IMR-90 (cell line): ENCODE measurements around the gene CFAP61. TPM values are rescaled to one million over a fixed set of nuclear protein-coding genes. Genes with fewer than 3 reads are reported as not detected.

Experiments used
- ATAC-seq: fragments of 200-7000 bp; cut with Tn5 transposase; 2 replicates; pipeline ENCODE4 v1.9.1; 2020; ENCODE audit warnings: low read depth, mild to moderate bottlenecking, moderate library complexity
- BruUV-seq: library from RNA; stranded (reverse); fragments of 400-500 nt; replicated peaks from 2 replicates; lab custom pipeline; 2021; lab: Mats Ljungman, UMichigan
- CTCF ChIA-PET: fragments of 300-600 bp; formaldehyde crosslinking; extraction: SDS; loops from one replicate; lab custom pipeline; 2021; ENCODE audit warnings: antibody characterized with exemption; lab: Yijun Ruan, JAX
- POLR2A ChIA-PET: fragments of 300-600 bp; sonication (Branson Sonifier 250); formaldehyde crosslinking; loops from one replicate; lab custom pipeline; 2022; ENCODE audit warnings: antibody characterized with exemption; ENCODE audit not compliant: unreplicated experiment; lab: Charles Lee
- DNase-seq: peaks from one replicate; pipeline ENCODE4 v3.0.0; 2013
- H2AFZ ChIP-seq: replicated peaks from 2 replicates; pipeline ENCODE3; 2013; ENCODE audit warnings: low read length, mild to moderate bottlenecking; ENCODE audit not compliant: poor library complexity
- H2AK5ac ChIP-seq: 2 replicates; pipeline ENCODE4 v1.6.1; 2013; ENCODE audit warnings: low read depth, low read length, inconsistent platforms
- H2AK9ac ChIP-seq: replicated peaks from 2 replicates; pipeline ENCODE3; 2013; ENCODE audit warnings: mild to moderate bottlenecking, low read depth, low read length, moderate library complexity; ENCODE audit not compliant: poor library complexity
- H2BK120ac ChIP-seq: 2 replicates; pipeline ENCODE4 v1.6.1; 2013; ENCODE audit warnings: low read depth, low read length, inconsistent platforms
- H2BK15ac ChIP-seq: 3 replicates; pipeline ENCODE4 v1.6.1; 2013; ENCODE audit warnings: low read depth, low read length, inconsistent platforms
- H2BK20ac ChIP-seq: 2 replicates; pipeline ENCODE4 v1.6.1; 2013; ENCODE audit warnings: low read depth, mild to moderate bottlenecking, inconsistent platforms, low read length, moderate library complexity
- H2BK5ac ChIP-seq: 2 replicates; pipeline ENCODE4 v1.6.1; 2013; ENCODE audit warnings: mild to moderate bottlenecking, low read depth, low read length, inconsistent platforms; ENCODE audit not compliant: poor library complexity, severe bottlenecking
- H3K14ac ChIP-seq: replicated peaks from 2 replicates; pipeline ENCODE4 v1.6.1; 2013; ENCODE audit warnings: low read depth, low read length, inconsistent platforms
- H3K18ac ChIP-seq: 2 replicates; pipeline ENCODE4 v1.6.1; 2013; ENCODE audit warnings: low read depth, low read length, control low read depth
- H3K23ac ChIP-seq: 2 replicates; pipeline ENCODE4 v1.6.1; 2013; ENCODE audit warnings: low read depth, low read length, inconsistent platforms
- H3K27ac ChIP-seq: 2 replicates; pipeline ENCODE4 v1.5.1; 2013; ENCODE audit warnings: mild to moderate bottlenecking, control low read depth, low read length; ENCODE audit not compliant: insufficient read depth
- H3K27me3 ChIP-seq: 2 replicates; pipeline ENCODE4 v1.6.1; 2013; ENCODE audit warnings: low read length; ENCODE audit not compliant: control insufficient read depth, insufficient read depth
- H3K36me3 ChIP-seq: 2 replicates; pipeline ENCODE4 v1.6.1; 2013; ENCODE audit warnings: low read length, mixed read lengths; ENCODE audit not compliant: control insufficient read depth, insufficient read depth
- H3K4ac ChIP-seq: 2 replicates; pipeline ENCODE4 v1.6.1; 2013; ENCODE audit warnings: low read depth, low read length, inconsistent platforms
- H3K4me1 ChIP-seq: 2 replicates; pipeline ENCODE4 v1.6.1; 2013; ENCODE audit warnings: low read length, mixed read lengths; ENCODE audit not compliant: control insufficient read depth, insufficient read depth
- H3K4me2 ChIP-seq: 2 replicates; pipeline ENCODE4 v1.6.1; 2013; ENCODE audit warnings: low read depth, mild to moderate bottlenecking, control low read depth, low read length, moderate library complexity
- H3K4me3 ChIP-seq: 2 replicates; pipeline ENCODE4 v1.5.1; 2013; ENCODE audit warnings: low read depth, mild to moderate bottlenecking, control low read depth, low read length, moderate library complexity; ENCODE audit not compliant: insufficient read depth
- H3K56ac ChIP-seq: 2 replicates; pipeline ENCODE4 v1.6.1; 2013; ENCODE audit warnings: low read length, inconsistent platforms; ENCODE audit not compliant: insufficient read depth; ENCODE audit errors: extremely low read depth
- H3K79me1 ChIP-seq, 2 experiments: 2 replicates each; pipeline ENCODE4 v1.6.1; 2013; ENCODE audit warnings: low read length in 2 of 2, inconsistent platforms in 1 of 2, low read depth in 1 of 2
- H3K9ac ChIP-seq: 2 replicates; pipeline ENCODE4 v1.6.1; 2013; ENCODE audit warnings: low read depth, low read length, control low read depth
- H3K9me1 ChIP-seq: 2 replicates; pipeline ENCODE4 v1.6.1; 2013; ENCODE audit warnings: low read length, inconsistent platforms; ENCODE audit not compliant: insufficient read depth
- H3K9me3 ChIP-seq: 2 replicates; pipeline ENCODE4 v1.6.1; 2013; ENCODE audit warnings: low read length; ENCODE audit not compliant: control insufficient read depth, insufficient read depth
- H4K20me1 ChIP-seq: 2 replicates; pipeline ENCODE4 v1.6.1; 2013; ENCODE audit warnings: low read length, inconsistent platforms; ENCODE audit not compliant: insufficient read depth
- H4K5ac ChIP-seq: 2 replicates; pipeline ENCODE4 v1.6.1; 2013; ENCODE audit warnings: mild to moderate bottlenecking, low read depth, low read length, control low read depth
- H4K8ac ChIP-seq, 2 experiments: 2 replicates each; pipeline ENCODE4 v1.6.1; 2013; ENCODE audit warnings: low read depth in 2 of 2, low read length in 2 of 2, control low read depth in 1 of 2, inconsistent platforms in 1 of 2
- H4K91ac ChIP-seq: 2 replicates; pipeline ENCODE4 v1.6.1; 2013; ENCODE audit warnings: low read depth, low read length, inconsistent platforms; ENCODE audit not compliant: insufficient read depth
- MAFK ChIP-seq: IDR thresholded peaks from 2 replicates; pipeline ENCODE4 v1.6.1; 2012; ENCODE audit warnings: low read depth, low read length, improper control_type of control experiment
- POLR2A ChIP-seq: IDR thresholded peaks from 2 replicates; pipeline ENCODE4 v1.6.1; 2012; ENCODE audit warnings: mild to moderate bottlenecking, low read depth, low read length
- dilution Hi-C: fragments of 300-500 bp; cut with HindIII; formaldehyde crosslinking; loops from one replicate; pipeline ENCODE4 v1.14.3; 2018; ENCODE audit warnings: low sequenced_read_pairs; ENCODE audit not compliant: unreplicated experiment
- in situ Hi-C: fragments of 300-500 bp; cut with MboI; formaldehyde crosslinking; loops from 3 replicates; pipeline ENCODE4 v1.14.3; 2019; ENCODE audit warnings: low sequenced_read_pairs, inconsistent platforms, mixed read lengths
- intact Hi-C: fragments of 100-400 bp; cut with micrococcal nuclease; formaldehyde crosslinking; loops from 2 replicates; pipeline ENCODE4 v1.10.0; 2022
- polyA plus RNA-seq, 3 experiments: library from polyadenylated mRNA; depleted of rRNA; stranded (reverse); fragments of >200 nt; gene quantifications; 2 replicates each; pipeline ENCODE4 v1.2.3, GENCODE V29; 2012; ENCODE audit warnings: low replicate concordance in 1 of 3
- total RNA-seq: library from RNA; depleted of rRNA; stranded (reverse); fragments of >200 nt; gene quantifications from 2 replicates; pipeline ENCODE4 v1.2.3, GENCODE V29; 2012

Gene CFAP61
- total and polyA plus RNA-seq, 2 of the 4 experiments (the other 2 are of a cell fraction), result 0.07 TPM; not detected in 1

DNA sequence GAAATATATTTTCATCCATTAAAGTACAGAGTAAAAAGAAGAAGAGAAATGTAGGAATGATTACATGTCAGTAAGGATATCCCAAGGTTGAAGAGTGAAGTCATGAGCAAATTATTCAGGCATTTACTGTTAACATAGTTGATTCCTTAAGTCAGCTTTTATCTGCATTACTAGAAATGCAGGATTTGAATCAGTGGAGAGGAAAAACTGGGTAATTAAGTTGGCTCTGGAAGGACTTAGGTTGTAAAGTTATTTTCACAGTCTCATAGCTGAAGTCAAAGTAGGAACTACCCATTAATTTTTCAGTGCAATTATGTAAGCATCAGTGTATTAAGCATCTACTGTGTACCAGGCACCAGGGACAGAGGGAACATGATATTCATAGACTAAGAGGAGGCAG, 27.4 kb upstream of the CFAP61 start:
- ChIA-PET POLR2A (no interaction called here), CTCF (no interaction called here)
- peak overlapping the region; percentile 50; the same call in 1 of the 2 replicates for H3K9ac ChIP-seq
- peaks cover 22 to 60% of the 10 kb centered on the region in 2 experiments for H3K79me1 ChIP-seq
- in situ Hi-C loops, result loop anchor here (25.0 kb wide), 1 partner anchor 1488 kb away; no protein-coding TSS in a partner anchor
- H3K4ac ChIP-seq, result no peak overlapping the region
- TF ChIP-seq POLR2A (no peak), MAFK (0 out of 2 replicates have a peak, but pooled peaks have one; percentile 10)
- H2AK9ac ChIP-seq, result no peak overlapping the region
- H3K27me3 ChIP-seq, result no peaks in the 10 kb centered on the region
- peak overlapping the region; percentile 14; the same call in 1 of the 2 replicates for H3K18ac ChIP-seq
- peak overlapping the region; percentile 2; the same call in 1 of the 2 replicates for H4K5ac ChIP-seq
- no peak overlapping the region for H2AFZ ChIP-seq
- H2BK120ac ChIP-seq, result no peak overlapping the region
- H3K36me3 ChIP-seq, result peaks cover 12% of the 10 kb centered on the region
- peaks cover 10% of the 10 kb centered on the region for H3K4me1 ChIP-seq
- peak; percentile 70 for DNase-seq
- no peak overlapping the region for H4K8ac ChIP-seq
- H3K27ac ChIP-seq, result peak overlapping the region; percentile 50; the same call in 1 of the 2 replicates
- H3K4me3 ChIP-seq, result no peak overlapping the region
- no peak overlapping the region for H3K56ac ChIP-seq
- ATAC-seq, result peak; percentile 85
- intact Hi-C loops, result no loop called here
- no peak overlapping the region for H3K23ac ChIP-seq
- H3K9me1 ChIP-seq, result peaks cover 10% of the 10 kb centered on the region; the same call in 1 of the 2 replicates
- H2AK5ac ChIP-seq, result no peak overlapping the region
- H3K14ac ChIP-seq, result no peak overlapping the region
- H2BK5ac ChIP-seq, result peak overlapping the region; percentile 66
- no peak overlapping the region for H2BK20ac ChIP-seq
- peak overlapping the region; percentile 57; the same call in 1 of the 2 replicates for H3K4me2 ChIP-seq
- no TSS peak for BruUV-seq
- peaks cover 21% of the 10 kb centered on the region for H4K20me1 ChIP-seq
- no peak overlapping the region for H4K91ac ChIP-seq
- H3K9me3 ChIP-seq, result no peaks in the 10 kb centered on the region
- dilution Hi-C loops, result no loop called here
- no peak overlapping the region for H2BK15ac ChIP-seq
